OCI-M1 (cell line): ENCODE measurements around the gene NTF4.

Experiments
- DNase-seq: peaks from one replicate; lab custom pipeline; 2025; lab: John Stamatoyannopoulos, UW

The NTF4 gene

GRCh38 chr19:49064768-49065611 is at the start of gene NTF4:
TSS of gene NTF4 (minus strand) at chr19:49064818. CDS start at chr19:49061997, 2,821 bp downstream.
- DNase-seq = no peak

GRCh38 chr19:49113762-49114629 is 49.4 kb upstream of the NTF4 start, which contains the start of gene LIN7B:
TSS of gene LIN7B (plus strand) at chr19:49114370. CDS start at chr19:49114405, 35 bp downstream.
- peak; percentile 89 for DNase-seq

DNA sequence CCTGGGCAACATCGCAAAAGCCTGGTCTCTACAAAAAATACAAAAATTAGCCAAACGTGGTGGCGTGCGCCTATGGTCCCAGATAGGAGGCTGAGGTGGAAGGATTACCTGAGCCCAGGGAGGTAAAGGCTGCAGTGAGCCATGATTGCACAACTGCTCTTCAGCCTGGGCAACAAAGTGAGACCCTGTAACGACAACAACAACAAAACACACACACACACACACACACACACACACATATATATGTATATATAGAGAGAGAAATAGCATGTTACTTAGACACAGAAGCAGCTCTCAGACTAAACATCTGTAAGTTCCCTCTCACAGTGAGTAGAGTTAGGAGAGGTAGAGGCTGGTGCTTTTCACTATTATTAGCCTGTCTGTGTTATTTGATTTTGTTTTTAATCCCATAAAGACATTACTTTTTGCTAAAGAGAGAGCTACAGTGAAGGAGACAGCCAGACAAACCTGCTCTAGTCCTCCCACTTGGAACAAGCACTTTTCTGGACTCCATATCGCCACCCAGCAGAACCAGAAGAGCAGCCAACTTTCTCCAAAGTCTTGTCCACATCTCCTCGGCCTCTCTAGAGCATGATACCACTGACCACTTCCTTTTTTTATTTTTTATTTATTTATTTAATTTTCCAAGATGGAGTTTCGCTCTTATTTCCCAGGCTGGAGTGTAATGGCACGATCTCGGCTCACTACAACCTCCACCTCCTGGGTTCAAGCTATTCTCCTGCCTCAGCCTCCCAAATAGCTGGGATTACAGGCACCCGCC is 46.8 kb upstream of the NTF4 start:
- peak; percentile 70 for DNase-seq

DNA sequence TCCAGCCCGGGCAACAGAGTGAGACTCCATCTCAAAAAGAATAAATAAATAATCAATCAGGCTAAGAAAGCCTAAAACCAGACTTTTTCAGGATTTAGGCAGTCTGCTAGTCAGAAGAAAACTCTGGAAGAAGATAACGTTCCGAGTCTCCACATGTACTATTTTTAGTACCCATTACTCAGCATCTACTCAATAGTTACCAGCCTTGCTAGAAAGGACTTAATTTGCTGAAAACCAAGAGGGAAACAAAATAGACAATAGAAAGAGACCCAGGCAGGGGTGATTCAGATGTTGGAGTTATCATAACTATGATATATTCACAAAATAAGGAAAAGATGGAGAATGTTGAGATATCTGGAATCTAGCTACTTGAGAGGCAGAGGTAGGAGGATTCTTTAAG is 45.9 kb upstream of the NTF4 start:
- DNase-seq = peak; percentile 35

DNA sequence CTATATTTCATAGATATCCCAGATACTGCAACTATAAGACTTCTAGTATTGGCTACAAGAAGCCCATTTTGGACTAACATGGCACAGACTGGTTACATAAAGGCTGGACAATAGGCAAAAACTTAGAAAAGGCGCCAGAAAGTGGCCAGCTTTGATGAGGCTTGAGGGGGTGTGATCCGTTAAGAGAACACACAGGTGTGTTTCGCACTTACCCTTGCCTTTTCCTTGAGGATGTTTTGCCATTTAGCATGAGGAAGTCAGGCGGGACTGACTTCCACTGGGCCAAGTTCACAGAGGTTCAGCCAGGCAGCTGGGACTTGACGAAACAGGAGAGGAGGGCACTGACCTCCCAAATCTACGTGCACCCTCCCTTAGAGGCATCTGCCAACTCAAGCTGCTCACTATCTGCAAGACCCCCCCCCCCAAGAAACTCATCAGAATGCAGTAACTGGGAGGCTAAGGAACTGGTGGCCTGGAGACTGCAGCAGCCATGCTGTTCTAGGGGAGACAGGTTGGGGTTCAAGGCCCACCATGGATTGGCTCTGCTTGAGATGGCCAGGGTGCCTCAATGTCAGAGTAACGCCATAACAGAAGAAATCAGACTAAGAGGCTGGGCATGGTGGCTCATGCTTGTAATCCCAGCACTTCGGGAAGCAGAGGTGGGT is 45.1 kb upstream of the NTF4 start:
- no peak for DNase-seq

DNA sequence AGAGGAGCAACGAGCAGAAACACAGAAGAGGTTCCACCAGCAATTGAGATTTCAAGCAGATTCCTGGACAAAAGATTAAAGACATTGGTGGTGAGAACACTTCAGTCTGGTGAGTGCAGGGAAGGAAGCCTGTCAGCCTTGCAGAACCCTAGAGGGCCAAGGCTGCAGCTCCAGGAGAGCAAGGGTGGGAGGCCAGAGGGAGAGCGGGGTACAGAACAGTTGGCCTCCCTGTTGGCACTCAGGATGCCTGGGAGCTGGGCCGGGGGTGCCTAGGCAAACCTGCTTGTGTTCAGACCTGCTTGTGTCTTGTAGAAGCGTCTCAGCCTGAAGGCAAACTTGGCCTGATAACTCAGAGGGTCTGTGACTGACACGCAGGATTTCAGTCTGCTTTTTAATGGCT is 44.4 kb upstream of the NTF4 start:
- DNase-seq = no peak

- no peak for DNase-seq
Measured at GRCh38 chr19:49107625-49108459, 43.2 kb upstream of the NTF4 start.

- peak; percentile 72 for DNase-seq
Measured at GRCh38 chr19:49106648-49107135, 42.1 kb upstream of the NTF4 start.

DNA sequence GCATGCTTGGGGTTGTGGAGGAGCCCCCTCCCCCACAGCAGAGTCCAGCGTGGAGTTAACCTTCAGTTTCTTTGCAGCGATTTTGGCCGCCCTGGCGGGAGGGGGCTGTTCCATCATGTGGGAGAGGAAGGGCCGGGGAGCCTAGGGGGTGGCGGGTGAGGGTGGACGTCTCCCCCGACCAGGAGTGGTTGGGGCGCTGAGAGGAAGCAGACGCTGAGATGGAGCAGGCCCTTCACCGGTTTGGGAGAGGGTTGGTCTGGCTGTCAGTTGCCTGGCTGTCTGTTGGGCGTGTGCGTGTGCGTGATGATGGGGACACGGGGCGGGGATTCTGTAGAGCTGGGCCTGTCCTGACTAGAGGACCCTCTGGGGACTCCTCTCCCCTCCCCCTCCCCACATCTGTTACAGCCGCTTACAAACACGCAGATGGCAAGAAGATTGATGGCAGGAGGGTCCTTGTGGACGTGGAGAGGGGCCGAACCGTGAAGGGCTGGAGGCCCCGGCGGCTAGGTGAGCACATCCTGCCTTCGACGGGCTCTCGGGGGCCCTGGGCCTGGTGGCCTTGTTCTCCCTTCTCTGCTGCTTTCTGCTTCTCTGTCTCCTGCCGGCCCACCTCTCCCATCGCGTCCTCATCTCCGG is 39.7 kb upstream of the NTF4 start:
- DNase-seq = no peak

DNA sequence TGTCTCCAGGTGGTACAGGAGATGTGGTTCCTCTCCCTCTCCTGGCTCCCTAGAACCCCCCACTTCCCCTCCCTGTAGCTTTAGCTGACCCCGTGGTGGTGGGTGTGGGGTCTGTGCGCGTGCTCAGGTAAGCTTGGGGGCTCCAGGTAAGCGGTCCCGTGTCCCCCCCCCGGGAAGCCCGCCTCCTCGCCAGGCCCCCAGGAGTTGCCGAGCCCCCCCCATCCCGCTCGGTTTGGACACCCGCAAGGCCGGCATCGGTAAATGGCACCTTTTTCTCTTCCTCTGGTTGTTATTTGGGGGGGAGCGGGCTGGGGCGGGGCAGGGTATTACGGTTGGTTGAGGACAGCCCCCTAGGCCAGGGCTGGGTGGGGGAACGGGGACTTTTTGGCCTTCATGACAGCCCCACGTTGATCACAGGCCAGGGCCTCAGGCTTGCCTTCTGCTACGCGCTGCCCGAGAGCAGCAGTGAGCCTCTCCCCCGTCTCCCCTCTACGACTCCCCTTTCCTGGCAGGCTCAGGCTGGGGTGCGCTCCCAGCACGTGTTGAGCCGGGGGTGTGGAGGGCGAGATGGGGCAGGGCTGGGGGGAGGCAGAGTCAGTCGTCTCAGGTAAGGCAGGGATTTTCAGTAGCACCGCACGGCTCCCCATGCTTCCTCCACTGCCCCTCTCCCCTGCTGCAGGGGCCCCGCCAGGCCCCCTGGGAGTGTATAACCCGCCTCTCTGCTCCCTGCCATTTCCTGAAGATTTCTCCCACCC is 38.9 kb upstream of the NTF4 start:
- no peak for DNase-seq

GRCh38 chr19:49102303-49102702 is 37.7 kb upstream of the NTF4 start:
- no peak for DNase-seq

GRCh38 chr19:49101160-49101559 is 36.5 kb upstream of the NTF4 start:
- DNase-seq = no peak

GRCh38 chr19:49098795-49099194 is 34.2 kb upstream of the NTF4 start:
- no peak for DNase-seq

DNA sequence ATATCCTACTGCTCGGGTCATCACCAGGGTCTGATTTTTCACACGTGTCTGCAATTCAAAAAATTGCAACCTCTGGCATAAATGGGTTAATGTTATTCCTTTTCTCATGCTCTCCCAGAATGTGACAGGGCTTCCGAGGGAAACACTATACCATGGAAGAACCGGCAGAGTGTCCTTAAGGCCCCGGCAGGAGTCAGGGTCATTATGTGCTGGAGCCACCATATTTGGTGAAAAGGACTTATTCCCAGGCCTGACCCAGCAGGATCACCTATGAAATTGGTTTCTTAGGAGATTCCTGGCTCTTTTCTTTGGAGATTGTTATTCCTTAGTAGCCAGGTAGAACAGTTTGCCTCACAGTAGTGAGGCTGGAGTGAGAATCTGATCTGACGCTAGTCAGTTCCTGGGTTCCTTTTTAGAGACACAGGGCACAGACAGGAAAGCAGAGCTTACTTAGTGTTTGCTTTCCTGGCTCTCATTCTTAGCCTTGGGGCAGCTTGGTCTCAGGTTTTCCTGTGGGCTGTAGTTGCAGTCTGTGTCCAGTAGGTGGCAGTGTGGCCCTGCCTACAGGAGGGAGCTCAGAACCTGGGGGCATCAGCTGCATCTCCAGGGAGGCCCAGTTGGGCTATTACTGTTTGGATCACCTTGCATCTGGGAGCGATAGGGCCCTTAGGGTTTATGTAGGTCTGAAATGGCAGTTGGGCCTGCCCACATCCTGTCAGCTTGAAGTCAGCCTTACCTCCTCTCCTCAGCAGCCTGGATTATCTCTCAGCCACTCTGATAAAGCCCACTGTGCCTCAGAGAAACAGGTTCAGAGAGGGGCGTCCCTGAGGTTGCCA is 33.1 kb upstream of the NTF4 start:
- peak; percentile 91 for DNase-seq

- DNase-seq = no peak
Measured at GRCh38 chr19:49094505-49095482, 30.2 kb upstream of the NTF4 start.

DNA sequence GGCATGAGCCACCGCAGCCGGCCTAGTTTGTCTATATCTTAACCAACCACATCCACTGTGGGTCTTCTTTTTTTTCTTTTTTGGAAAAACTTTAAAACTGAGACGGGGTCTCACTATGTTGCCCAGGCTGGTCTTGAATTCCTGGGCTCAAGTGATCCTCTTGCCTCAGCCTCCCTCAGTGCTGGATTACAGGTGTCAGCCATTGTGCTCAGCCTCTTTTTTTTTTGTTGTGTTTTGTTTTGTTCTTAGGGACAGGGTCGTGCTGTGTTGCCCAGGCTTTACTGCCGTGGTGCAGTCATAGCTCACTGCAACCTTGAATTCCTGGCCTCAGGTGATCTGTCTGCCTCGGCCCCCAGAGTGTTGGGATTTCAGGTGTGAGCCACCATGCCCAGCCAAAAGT is 28.1 kb upstream of the NTF4 start:
- DNase-seq = no peak

- no peak for DNase-seq
Measured at GRCh38 chr19:49091391-49092038, 26.9 kb upstream of the NTF4 start.
